GM12801 (cell line): Measurements from ENCODE around the gene SPOCK2.

ENCODE experiments used
- TF ChIP-seq, protein P1 (sequence below): IDR thresholded peaks from one replicate; pipeline ENCODE4 v1.5.1; 2011; ENCODE audit warnings: control low read depth; ENCODE audit not compliant: insufficient read length; ENCODE audit errors: extremely low read depth

Gene SPOCK2

DNA sequence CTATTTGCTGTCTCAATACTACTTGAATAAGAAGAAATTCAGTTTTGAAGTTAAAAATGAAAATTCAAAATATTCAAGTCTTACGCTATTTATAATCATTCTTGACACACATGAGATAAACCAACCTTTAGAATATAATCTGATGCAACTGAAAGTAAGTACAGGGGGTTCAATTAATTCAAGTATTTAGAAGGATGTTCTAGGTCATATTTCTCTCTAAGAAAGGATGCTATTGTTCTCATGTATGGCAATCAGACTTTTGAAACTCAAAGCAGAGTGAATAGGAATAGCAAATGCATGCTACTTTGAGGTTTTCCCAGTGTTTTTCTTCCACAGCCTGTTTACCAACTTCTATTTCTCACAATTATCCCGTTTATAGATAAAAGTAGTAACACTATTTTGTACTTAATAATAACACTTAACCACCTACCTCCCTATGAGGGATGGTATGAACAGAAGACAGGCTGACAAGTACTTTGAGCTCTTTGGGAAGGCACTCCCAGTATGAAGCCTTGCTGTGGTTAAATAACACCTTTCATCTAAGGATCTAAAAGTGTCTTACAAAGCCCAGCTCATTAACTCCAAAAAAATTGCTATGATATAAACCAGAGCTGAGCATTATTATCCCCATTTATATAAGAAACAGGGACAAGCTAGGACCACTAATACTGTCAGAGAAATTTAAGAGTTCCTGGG, 18.0 kb upstream of the SPOCK2 start:
- TF ChIP-seq, protein P1, sequence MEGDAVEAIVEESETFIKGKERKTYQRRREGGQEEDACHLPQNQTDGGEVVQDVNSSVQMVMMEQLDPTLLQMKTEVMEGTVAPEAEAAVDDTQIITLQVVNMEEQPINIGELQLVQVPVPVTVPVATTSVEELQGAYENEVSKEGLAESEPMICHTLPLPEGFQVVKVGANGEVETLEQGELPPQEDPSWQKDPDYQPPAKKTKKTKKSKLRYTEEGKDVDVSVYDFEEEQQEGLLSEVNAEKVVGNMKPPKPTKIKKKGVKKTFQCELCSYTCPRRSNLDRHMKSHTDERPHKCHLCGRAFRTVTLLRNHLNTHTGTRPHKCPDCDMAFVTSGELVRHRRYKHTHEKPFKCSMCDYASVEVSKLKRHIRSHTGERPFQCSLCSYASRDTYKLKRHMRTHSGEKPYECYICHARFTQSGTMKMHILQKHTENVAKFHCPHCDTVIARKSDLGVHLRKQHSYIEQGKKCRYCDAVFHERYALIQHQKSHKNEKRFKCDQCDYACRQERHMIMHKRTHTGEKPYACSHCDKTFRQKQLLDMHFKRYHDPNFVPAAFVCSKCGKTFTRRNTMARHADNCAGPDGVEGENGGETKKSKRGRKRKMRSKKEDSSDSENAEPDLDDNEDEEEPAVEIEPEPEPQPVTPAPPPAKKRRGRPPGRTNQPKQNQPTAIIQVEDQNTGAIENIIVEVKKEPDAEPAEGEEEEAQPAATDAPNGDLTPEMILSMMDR, result no peak

DNA sequence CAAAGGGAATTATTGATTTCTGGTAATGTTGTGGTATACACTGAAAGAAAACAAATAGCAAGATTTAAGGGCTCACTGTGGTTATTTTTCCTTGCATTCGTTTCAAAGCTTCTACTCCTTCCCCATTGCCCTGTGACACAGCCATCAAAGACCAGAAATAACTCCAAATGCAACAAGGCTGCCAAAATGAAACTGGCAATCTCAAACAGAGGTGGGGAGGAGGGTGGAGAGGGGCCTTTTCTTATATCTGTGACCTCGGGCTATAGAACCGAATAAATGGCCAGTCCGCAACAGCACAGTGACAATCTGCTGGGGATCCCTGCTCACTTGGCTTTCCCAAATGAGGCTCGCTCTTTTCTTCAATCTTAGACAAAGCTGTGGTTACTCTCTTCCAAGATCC, 17.4 kb upstream of the SPOCK2 start:
- TF ChIP-seq, protein P1, result no peak

DNA sequence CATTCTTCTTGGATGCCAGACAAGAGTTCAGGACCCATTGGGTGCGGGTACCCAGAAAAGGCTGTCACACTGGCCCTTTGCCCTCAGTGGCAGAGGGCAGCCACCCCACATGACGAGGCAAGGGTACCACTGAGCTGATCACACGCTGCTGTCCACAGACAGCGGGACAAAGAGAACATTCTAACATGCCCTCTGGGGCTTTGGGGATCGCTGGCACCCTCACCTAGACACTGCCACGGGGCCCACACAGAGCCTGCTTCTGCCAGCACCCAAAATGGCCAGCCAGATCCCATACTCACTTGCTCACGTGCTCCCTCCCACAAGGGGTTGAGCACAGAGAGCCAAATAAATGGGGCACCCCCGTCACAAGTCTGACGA, 16.7 kb upstream of the SPOCK2 start:
- TF ChIP-seq, protein P1, result no peak

DNA sequence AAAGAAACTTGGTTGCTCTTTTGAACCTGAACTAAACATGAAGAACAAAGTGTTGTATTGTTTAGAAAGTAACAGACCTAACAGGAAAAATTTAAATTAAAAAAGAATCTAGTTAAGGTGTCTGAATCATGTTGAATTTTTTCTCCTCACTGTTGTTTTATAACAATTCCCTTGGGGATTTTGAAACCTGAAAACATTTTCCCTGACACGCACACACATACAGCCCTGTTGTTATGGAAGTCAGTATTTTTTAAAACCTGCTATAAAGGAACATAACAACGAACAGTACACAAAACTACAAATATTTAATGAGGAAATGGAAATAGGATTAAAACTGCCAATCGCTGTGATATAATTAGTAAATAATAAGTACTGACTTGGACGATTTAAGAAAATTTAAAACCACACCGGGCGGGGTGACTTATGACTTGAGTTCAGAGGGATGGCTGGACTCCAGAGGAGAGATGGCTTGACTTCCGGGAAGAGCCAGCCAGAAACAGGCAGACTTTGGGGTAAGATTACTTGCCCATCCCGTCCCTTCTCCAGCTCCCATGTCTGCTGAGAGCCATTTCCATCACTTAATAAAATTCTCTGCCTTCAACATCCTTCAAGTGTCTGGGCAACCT, 16.2 kb upstream of the SPOCK2 start:
- TF ChIP-seq, protein P1, result no peak

DNA sequence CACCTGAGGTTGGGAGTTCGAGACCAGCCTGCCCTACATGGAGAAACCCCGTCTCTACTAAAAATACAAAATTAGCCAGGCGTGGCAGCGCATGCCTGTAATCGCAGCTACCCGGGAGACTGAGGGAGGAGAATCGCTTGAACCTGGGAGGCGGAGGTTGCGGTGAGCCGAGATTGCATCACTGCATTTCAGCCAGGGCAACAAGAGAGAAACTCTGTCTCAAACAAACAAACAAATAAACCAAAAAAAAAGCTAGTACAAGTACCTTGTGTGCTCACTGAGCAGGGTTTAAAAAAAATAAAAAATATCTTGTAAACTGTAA, 11.2 kb upstream of the SPOCK2 start:
- TF ChIP-seq, protein P1, result no peak

DNA sequence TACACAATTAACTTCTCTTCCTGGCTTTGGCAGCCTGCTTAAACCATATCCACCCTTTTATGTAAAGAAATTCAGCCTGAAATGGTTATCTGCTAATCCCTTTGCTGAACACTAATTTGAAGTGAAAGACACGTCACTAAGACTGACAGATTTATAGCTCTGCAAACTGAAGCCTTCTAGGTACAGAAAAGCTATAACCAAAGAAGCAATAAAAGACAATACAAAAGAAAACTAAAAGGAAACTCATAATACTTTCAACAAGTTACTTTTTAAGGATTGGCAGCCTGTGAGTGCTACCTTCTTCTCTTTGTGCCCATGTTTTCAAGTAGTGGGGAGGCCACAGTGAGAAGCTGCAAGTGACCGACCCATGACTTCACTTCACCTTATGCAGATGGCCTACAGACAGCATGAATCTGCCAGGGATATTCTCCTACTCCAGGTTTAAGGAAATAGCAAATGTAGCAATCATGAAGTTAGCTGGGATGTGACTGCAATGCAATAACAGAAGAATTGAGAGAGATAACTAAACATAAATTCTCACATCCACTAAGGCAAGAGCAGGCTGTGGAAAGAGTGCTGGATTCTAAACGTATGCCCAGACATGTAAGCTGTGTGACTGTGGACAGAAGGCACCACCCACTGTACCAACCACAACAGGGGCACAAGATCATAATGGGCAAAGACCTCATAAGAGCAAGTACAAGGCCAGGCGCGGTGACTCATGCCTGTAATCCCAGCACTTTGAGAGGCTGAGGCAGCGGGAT, 10.7 kb upstream of the SPOCK2 start:
- TF ChIP-seq, protein P1, result no peak

DNA sequence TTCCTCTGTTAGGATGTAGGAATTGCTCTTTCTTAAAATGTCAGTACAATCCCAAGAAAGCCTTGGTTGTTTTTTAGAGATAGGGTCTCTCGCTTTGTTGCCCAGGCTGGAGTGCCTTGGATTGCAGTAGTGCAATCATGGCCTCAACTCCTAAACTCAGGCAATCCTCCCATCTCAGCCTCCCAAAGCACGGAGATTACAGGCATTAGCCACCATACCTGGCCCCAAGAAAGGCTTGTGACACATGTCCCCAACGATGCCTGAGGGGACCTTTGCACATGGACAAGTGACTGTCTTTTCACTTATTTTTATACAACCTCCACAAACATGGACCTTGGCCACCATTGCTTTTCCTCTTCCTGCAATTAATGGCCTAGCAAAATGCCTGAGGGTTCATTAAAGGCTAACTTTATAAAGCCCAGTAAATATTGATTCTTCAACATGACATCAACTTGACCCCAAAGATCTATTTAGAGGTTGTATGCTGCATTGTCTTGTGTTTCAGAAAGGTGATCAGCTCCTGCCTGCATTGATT, 10.0 kb upstream of the SPOCK2 start:
- TF ChIP-seq, protein P1, result no peak
